Measurements from ENCODE around the gene NELL1.

NELL1 gene

GRCh38 chr11:20762116-20762844 lies 92.9 kb downstream of the NELL1 start:
- Mint-ChIP-seq H3K4me3 (no peak overlapping the region), H3K9me3 (peaks cover 6% of the 10 kb centered on the region), H3K4me1 (no peaks in the 10 kb centered on the region), H3K27me3 (no peaks in the 10 kb centered on the region), H3K27ac (no peak overlapping the region), H3K36me3 (no peaks in the 10 kb centered on the region)
- DNase-seq (ENCODE audit: low spot score in 2 of 2) (no peak), ATAC-seq (ENCODE audit: low read depth) (no peak)

GRCh38 chr11:20762980-20763379 lies 93.6 kb downstream of the NELL1 start:
- Mint-ChIP-seq H3K4me1 (no peaks in the 10 kb centered on the region), H3K36me3 (no peaks in the 10 kb centered on the region), H3K9me3 (peaks cover 6% of the 10 kb centered on the region), H3K27me3 (no peaks in the 10 kb centered on the region), H3K4me3 (no peak overlapping the region), H3K27ac (no peak overlapping the region)
- DNase-seq (ENCODE audit: low spot score in 2 of 2) (no peak), ATAC-seq (ENCODE audit: low read depth) (no peak)

- Mint-ChIP-seq H3K4me3 (no peak overlapping the region), H3K4me1 (no peaks in the 10 kb centered on the region), H3K9me3 (peaks cover 7% of the 10 kb centered on the region), H3K27ac (no peak overlapping the region), H3K27me3 (no peaks in the 10 kb centered on the region), H3K36me3 (no peaks in the 10 kb centered on the region)
- DNase-seq (ENCODE audit: low spot score in 2 of 2) (no peak), ATAC-seq (ENCODE audit: low read depth) (no peak)
Measured at GRCh38 chr11:20770414-20770946, 101.1 kb downstream of the NELL1 start.

- Mint-ChIP-seq H3K27me3 (no peaks in the 10 kb centered on the region), H3K36me3 (no peaks in the 10 kb centered on the region), H3K4me3 (no peak overlapping the region), H3K27ac (no peak overlapping the region), H3K4me1 (no peaks in the 10 kb centered on the region), H3K9me3 (peaks cover 7% of the 10 kb centered on the region)
- no peak for DNase-seq (ENCODE audit: low spot score in 2 of 2)
- no peak for ATAC-seq (ENCODE audit: low read depth)
Measured at GRCh38 chr11:20771026-20771425, 101.6 kb downstream of the NELL1 start.

- DNase-seq (ENCODE audit: low spot score in 2 of 2): no peak
- Mint-ChIP-seq H3K4me3 (no peak overlapping the region), H3K9me3 (peaks cover 7% of the 10 kb centered on the region), H3K4me1 (no peaks in the 10 kb centered on the region), H3K36me3 (no peaks in the 10 kb centered on the region), H3K27me3 (no peaks in the 10 kb centered on the region), H3K27ac (no peak overlapping the region)
- ATAC-seq (ENCODE audit: low read depth): no peak
Measured at GRCh38 chr11:20771681-20772080, 102.3 kb downstream of the NELL1 start.

- DNase-seq (ENCODE audit: low spot score in 2 of 2): no peak
- ATAC-seq (ENCODE audit: low read depth): no peak
- H3K27me3 Mint-ChIP-seq: no peaks in the 10 kb centered on the region
Measured at GRCh38 chr11:20775331-20775730, 105.9 kb downstream of the NELL1 start.

GRCh38 chr11:20782775-20783174 lies 113.4 kb downstream of the NELL1 start:
- Mint-ChIP-seq H3K27me3 (peaks cover 4% of the 10 kb centered on the region), H3K4me3 (no peak overlapping the region), H3K9me3 (peaks cover 9% of the 10 kb centered on the region), H3K4me1 (no peaks in the 10 kb centered on the region), H3K27ac (no peak overlapping the region), H3K36me3 (no peaks in the 10 kb centered on the region)
- ATAC-seq (ENCODE audit: low read depth) (no peak), DNase-seq (ENCODE audit: low spot score in 2 of 2) (no peak)

More at GRCh38 chr11:20775331-20775730, 105.9 kb downstream of the NELL1 start:
- H3K9me3 Mint-ChIP-seq: peaks cover 3% of the 10 kb centered on the region
- no peaks in the 10 kb centered on the region for H3K4me1 Mint-ChIP-seq
- H3K4me3 Mint-ChIP-seq: no peak overlapping the region
- H3K36me3 Mint-ChIP-seq: no peaks in the 10 kb centered on the region
- H3K27ac Mint-ChIP-seq: no peak overlapping the region

- Mint-ChIP-seq H3K4me1 (no peaks in the 10 kb centered on the region), H3K4me3 (no peak overlapping the region), H3K36me3 (no peaks in the 10 kb centered on the region), H3K27ac (no peak overlapping the region), H3K9me3 (peaks cover 9% of the 10 kb centered on the region), H3K27me3 (peaks cover 4% of the 10 kb centered on the region)
- DNase-seq (ENCODE audit: low spot score in 2 of 2) (no peak), ATAC-seq (ENCODE audit: low read depth) (no peak)
Measured at GRCh38 chr11:20783220-20783619, 113.8 kb downstream of the NELL1 start.

GRCh38 chr11:20790622-20791021 lies 121.2 kb downstream of the NELL1 start:
- ATAC-seq (ENCODE audit: low read depth) (no peak), DNase-seq (ENCODE audit: low spot score in 2 of 2) (no peak)
- Mint-ChIP-seq H3K4me3 (no peak overlapping the region), H3K4me1 (no peaks in the 10 kb centered on the region), H3K9me3 (no peaks in the 10 kb centered on the region), H3K27ac (no peak overlapping the region), H3K36me3 (no peaks in the 10 kb centered on the region), H3K27me3 (no peaks in the 10 kb centered on the region)

GRCh38 chr11:20795005-20795404 lies 125.6 kb downstream of the NELL1 start:
- H3K36me3 Mint-ChIP-seq: no peaks in the 10 kb centered on the region
- no peak for ATAC-seq (ENCODE audit: low read depth)
- DNase-seq (ENCODE audit: low spot score in 2 of 2): no peak
- no peak overlapping the region for H3K4me3 Mint-ChIP-seq
- no peak overlapping the region for H3K27ac Mint-ChIP-seq
- H3K27me3 Mint-ChIP-seq: no peaks in the 10 kb centered on the region
- H3K4me1 Mint-ChIP-seq: no peaks in the 10 kb centered on the region
- peaks cover 2% of the 10 kb centered on the region for H3K9me3 Mint-ChIP-seq

GRCh38 chr11:20808328-20808727 lies 138.9 kb downstream of the NELL1 start:
- DNase-seq (ENCODE audit: low spot score in 2 of 2) (no peak), ATAC-seq (ENCODE audit: low read depth) (no peak)
- Mint-ChIP-seq H3K4me3 (no peak overlapping the region), H3K9me3 (peaks cover 11% of the 10 kb centered on the region), H3K27ac (no peak overlapping the region), H3K4me1 (no peaks in the 10 kb centered on the region), H3K27me3 (no peaks in the 10 kb centered on the region), H3K36me3 (no peaks in the 10 kb centered on the region)

- Mint-ChIP-seq H3K27me3 (no peaks in the 10 kb centered on the region), H3K36me3 (no peaks in the 10 kb centered on the region), H3K4me3 (no peak overlapping the region), H3K9me3 (peaks cover 1% of the 10 kb centered on the region), H3K4me1 (no peaks in the 10 kb centered on the region), H3K27ac (no peak overlapping the region)
- ATAC-seq (ENCODE audit: low read depth) (no peak), DNase-seq (ENCODE audit: low spot score in 2 of 2) (no peak)
Measured at GRCh38 chr11:20821046-20821445, 151.7 kb downstream of the NELL1 start.

GRCh38 chr11:20821470-20821869 lies 152.1 kb downstream of the NELL1 start:
- Mint-ChIP-seq H3K9me3 (peaks cover 1% of the 10 kb centered on the region), H3K27me3 (no peaks in the 10 kb centered on the region), H3K4me1 (no peaks in the 10 kb centered on the region), H3K27ac (no peak overlapping the region), H3K36me3 (no peaks in the 10 kb centered on the region), H3K4me3 (no peak overlapping the region)
- no peak for DNase-seq (ENCODE audit: low spot score in 2 of 2)
- ATAC-seq (ENCODE audit: low read depth): no peak

- no peak overlapping the region for H3K27ac Mint-ChIP-seq
- ATAC-seq (ENCODE audit: low read depth): no peak
- H3K9me3 Mint-ChIP-seq: peaks cover 3% of the 10 kb centered on the region
- H3K4me3 Mint-ChIP-seq: no peak overlapping the region
- H3K36me3 Mint-ChIP-seq: no peaks in the 10 kb centered on the region
- no peaks in the 10 kb centered on the region for H3K4me1 Mint-ChIP-seq
- DNase-seq (ENCODE audit: low spot score in 2 of 2): no peak
- H3K27me3 Mint-ChIP-seq: no peaks in the 10 kb centered on the region
Measured at GRCh38 chr11:20824773-20825172, 155.4 kb downstream of the NELL1 start.

- Mint-ChIP-seq H3K36me3 (no peaks in the 10 kb centered on the region), H3K27ac (no peak overlapping the region), H3K4me1 (no peaks in the 10 kb centered on the region), H3K9me3 (no peaks in the 10 kb centered on the region), H3K27me3 (no peaks in the 10 kb centered on the region), H3K4me3 (no peak overlapping the region)
- ATAC-seq (ENCODE audit: low read depth) (no peak), DNase-seq (ENCODE audit: low spot score in 2 of 2) (no peak)
Measured at GRCh38 chr11:20835561-20835960, 166.2 kb downstream of the NELL1 start.
